GM21360 (cell line): ENCODE results near the gene TBX1.

Experiments used
- ATAC-seq: cut with Tn5 transposase; IDR thresholded peaks from one replicate; pipeline ENCODE4 v1.9.1; 2021; ENCODE audit warnings: mild to moderate bottlenecking, moderate library complexity; ENCODE audit not compliant: unreplicated experiment

Gene TBX1

GRCh38 chr22:19809741-19810140 is 49.2 kb downstream of the TBX1 start:
- ATAC-seq: no peak

GRCh38 chr22:19810381-19811201 is 50.0 kb downstream of the TBX1 start:
- no peak for ATAC-seq

GRCh38 chr22:19811211-19811621 is 50.6 kb downstream of the TBX1 start:
- no peak for ATAC-seq

- ATAC-seq: no peak
Observed at GRCh38 chr22:19811811-19812771, 51.5 kb downstream of the TBX1 start.

GRCh38 chr22:19812910-19813309 is 52.3 kb downstream of the TBX1 start:
- no peak for ATAC-seq

- no peak for ATAC-seq
Observed at GRCh38 chr22:19814428-19814827, 53.9 kb downstream of the TBX1 start.

- no peak for ATAC-seq
Observed at GRCh38 chr22:19815093-19815822, 54.7 kb downstream of the TBX1 start.

GRCh38 chr22:19815823-19816290 is 55.3 kb downstream of the TBX1 start:
- no peak for ATAC-seq

- ATAC-seq: no peak
Observed at GRCh38 chr22:19816372-19817119, 56.0 kb downstream of the TBX1 start.
